NCI-H2107 (cell line): Measurements from ENCODE around the gene UPK1A.
A peak's percentile ranks its signal among the peaks of the same experiment; 100 is the strongest.

ENCODE experiments used
- DNase-seq: peaks from one replicate; lab custom pipeline; 2025; lab: John Stamatoyannopoulos, UW

UPK1A gene

GRCh38 chr19:35666251-35666913, at the start of gene UPK1A:
Gene UPK1A (plus strand): TSS chr19:35666517. CDS start chr19:35666813, 296 bp downstream.
- DNase-seq, result no peak

- no peak for DNase-seq
These were observed 47.5 kb upstream of the UPK1A start for GRCh38 chr19:35618857-35619256.

GRCh38 chr19:35619290-35619923, 46.9 kb upstream of the UPK1A start:
- no peak for DNase-seq

- DNase-seq, result no peak
These were observed 46.3 kb upstream of the UPK1A start for GRCh38 chr19:35620001-35620400.

GRCh38 chr19:35621708-35622107, 44.6 kb upstream of the UPK1A start:
- no peak for DNase-seq

- DNase-seq, result no peak
These were observed 43.6 kb upstream of the UPK1A start for GRCh38 chr19:35622750-35623149.

- DNase-seq, result no peak
These were observed 42.8 kb upstream of the UPK1A start for GRCh38 chr19:35623327-35624010.

- no peak for DNase-seq
These were observed 38.1 kb upstream of the UPK1A start for GRCh38 chr19:35628264-35628564.

- peak; percentile 93 for DNase-seq
These were observed 37.6 kb upstream of the UPK1A start, which contains the start of gene RBM42 for GRCh38 chr19:35628565-35629331. Gene RBM42 (plus strand): TSS chr19:35629036. CDS start chr19:35629154, 118 bp downstream.

- DNase-seq, result no peak
These were observed 37.0 kb upstream of the UPK1A start for GRCh38 chr19:35629332-35629633.

GRCh38 chr19:35633727-35634440, 32.4 kb upstream of the UPK1A start:
- DNase-seq, result no peak

GRCh38 chr19:35636651-35637050, 29.7 kb upstream of the UPK1A start:
- DNase-seq, result no peak

GRCh38 chr19:35637165-35637564, 29.2 kb upstream of the UPK1A start:
- no peak for DNase-seq

- DNase-seq, result no peak
These were observed 27.0 kb upstream of the UPK1A start for GRCh38 chr19:35639321-35639639.

- DNase-seq, result no peak
These were observed 26.5 kb upstream of the UPK1A start for GRCh38 chr19:35639863-35640262.

- no peak for DNase-seq
These were observed 24.7 kb upstream of the UPK1A start, which contains the start of gene ETV2 for GRCh38 chr19:35641515-35642151. Gene ETV2 (plus strand): TSS chr19:35641745. CDS start chr19:35642461, 716 bp downstream.

GRCh38 chr19:35642312-35642711, 24.0 kb upstream of the UPK1A start:
- no peak for DNase-seq

GRCh38 chr19:35642798-35643254, 23.5 kb upstream of the UPK1A start:
- no peak for DNase-seq

- DNase-seq, result peak; percentile 34
These were observed 22.8 kb upstream of the UPK1A start for GRCh38 chr19:35643255-35644205.
